Stimulated activated CD4-positive, alpha-beta T cell treated with anti-CD3 and anti-CD28 coated beads, Interleukin-15, amount 100 ng/mL, for 1 hour (primary cell): ENCODE results near the gene MDK.

Source experiments
- DNase-seq, 2 donors: peaks; one replicate each; pipeline ENCODE4 v3.0.0-alpha.2; 2020; ENCODE audit warnings: low read depth in 1 of 2, low spot score in 1 of 2

Gene MDK

GRCh38 chr11:46402957-46403902, 21.8 kb downstream of the MDK start:
- DNase-seq, result no peak

GRCh38 chr11:46404476-46405017, 23.1 kb downstream of the MDK start:
- no peak for DNase-seq

- no peak for DNase-seq
Measured at GRCh38 chr11:46407635-46408034, 26.2 kb downstream of the MDK start.

GRCh38 chr11:46408407-46408986, 27.0 kb downstream of the MDK start:
- DNase-seq, result no peak

GRCh38 chr11:46410021-46410420, 28.6 kb downstream of the MDK start:
- no peak for DNase-seq

GRCh38 chr11:46413760-46414465, 32.4 kb downstream of the MDK start:
- no peak for DNase-seq

DNA sequence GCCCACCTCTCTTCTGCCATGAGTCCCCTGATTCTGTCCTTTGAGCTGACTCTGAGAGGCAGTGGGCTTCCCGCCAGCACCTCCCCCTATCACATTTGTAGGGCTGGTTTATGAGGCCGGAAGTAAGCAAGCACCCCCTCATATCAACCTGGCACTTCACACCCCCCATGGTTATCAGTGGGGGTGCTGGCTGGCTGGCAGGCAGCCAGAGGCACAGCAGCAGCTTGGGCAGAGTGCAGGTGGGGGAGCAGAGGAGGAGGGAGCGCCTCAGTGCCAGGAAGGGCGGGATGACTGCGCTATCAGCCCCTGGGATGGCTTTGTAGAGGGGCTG, 33.0 kb downstream of the MDK start:
- no peak for DNase-seq

DNA sequence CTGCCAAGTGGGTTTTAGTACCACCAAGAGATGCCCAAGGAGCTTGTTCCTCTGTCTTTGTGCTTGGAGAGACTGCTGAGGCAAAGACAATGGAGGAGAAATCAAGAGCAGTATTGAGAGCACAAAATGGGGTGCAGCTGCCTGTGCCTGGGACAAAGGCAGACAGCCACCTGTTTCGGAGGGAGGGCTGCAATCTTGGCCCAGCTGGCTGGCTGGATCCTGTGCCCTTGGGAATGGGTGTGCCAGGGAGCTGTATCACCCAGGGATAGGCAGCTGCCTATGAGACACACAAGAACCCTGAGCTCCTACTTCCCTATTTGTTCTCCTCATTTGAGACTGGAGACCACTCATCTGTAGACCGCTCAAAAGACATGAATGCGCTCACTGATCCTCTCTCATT, 33.4 kb downstream of the MDK start:
- no peak for DNase-seq

- no peak for DNase-seq
Measured at GRCh38 chr11:46417711-46418110, 36.2 kb downstream of the MDK start.

DNA sequence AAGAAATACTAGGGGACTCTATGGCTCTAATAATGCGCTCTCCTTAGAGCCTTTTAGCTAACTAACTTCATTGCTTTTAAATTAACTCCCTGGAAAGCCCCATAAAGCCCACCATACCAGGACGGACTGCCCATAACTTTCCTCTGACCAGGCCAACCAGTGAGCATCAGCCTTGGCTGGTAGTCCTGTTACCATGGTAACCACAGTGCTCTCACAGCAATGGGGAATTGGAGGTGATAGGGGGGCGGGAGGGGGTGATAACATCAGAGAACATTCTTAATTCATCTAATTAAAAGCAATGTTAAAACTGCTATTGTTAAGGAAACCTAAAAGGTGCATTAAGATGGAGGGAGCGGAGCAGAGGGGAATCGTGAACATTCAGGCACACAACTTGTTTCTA, 37.3 kb downstream of the MDK start:
- no peak for DNase-seq

GRCh38 chr11:46420513-46420912, 39.0 kb downstream of the MDK start:
- no peak for DNase-seq

DNA sequence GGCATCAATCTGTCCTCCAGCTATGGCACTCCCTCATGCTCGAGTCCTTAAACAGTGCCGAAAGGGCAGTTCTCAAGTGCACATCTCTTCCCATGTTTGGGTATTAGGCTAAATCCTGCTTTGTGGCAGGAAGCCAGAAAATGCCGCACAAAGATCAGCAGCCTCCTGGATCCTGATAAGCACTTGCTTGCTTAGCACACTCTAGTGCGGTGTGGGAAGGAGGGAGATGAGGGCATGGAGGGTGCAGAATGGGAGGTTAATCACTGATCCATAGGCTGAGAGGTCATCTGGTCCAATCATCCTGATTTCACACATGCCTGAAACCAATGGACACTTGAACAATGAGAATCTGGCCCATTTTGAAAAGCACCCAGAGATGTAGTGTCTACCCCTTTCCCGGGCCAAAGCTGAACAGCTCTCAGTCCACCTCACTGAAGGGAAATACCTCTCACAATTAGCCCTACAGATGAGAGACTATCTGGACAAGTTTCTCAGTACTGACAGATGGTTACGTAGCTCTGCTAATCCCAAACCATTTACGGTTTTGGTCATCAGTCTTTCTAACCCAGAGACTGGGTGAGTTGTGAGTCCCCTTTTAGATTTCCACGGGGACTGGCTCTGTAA, 39.9 kb downstream of the MDK start:
- DNase-seq, result no peak

GRCh38 chr11:46422588-46422987, 41.1 kb downstream of the MDK start:
- no peak for DNase-seq

DNA sequence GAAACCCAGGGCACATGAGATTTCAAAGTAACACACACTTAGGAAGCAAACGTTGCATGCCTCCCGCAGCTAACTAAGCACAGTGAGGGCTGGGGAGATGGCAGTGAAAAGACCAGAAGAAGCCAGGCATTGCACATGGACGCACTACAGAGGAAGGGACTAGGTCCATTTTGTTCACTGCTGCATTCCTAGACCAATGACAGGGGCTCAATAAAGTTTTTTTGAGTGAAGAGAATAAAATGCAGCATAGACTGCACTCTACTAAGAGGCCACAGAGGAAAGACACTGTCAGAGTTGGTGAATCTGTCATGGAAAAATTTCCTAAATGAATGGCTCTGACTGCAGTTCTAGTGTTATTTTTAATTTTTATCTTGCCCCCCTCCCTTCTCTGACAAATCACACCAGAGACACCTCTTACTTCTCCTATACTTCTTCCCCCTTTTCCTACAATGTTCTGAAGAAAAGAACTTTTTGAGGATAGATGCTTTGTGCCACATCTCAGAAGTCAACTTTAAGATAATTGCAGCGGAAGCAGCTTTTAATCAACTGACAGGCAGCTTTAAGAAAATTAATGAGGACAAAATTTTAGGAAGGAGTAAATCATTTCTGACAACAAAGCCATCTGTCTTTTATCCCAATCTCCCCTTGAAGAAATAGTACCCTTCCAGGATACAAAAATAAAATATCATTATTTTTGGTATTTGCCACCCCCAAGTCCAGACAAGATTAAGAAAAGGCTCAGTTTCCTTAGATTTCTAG, 44.9 kb downstream of the MDK start:
- DNase-seq, result no peak

DNA sequence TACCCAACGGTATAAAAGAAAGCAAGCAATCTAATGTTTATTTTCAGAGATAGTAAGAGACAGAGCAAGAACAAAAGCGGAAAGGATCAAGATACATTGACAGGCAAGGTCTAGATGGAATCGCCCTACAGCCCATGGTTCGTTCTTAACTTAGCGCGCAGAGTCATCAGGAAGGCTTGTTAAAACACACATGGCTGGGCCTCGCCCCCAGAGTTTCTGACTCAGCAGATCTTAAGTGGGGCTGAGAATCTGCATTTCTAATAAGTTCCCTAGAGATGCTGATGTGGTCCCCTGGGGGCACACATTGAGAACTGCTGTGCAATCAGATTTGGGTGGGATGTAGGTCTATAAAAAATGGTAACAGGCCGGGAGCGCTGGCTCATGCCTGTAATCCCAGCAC, 45.9 kb downstream of the MDK start:
- DNase-seq, result no peak

GRCh38 chr11:46429717-46430116, 48.2 kb downstream of the MDK start:
- DNase-seq, result no peak

DNA sequence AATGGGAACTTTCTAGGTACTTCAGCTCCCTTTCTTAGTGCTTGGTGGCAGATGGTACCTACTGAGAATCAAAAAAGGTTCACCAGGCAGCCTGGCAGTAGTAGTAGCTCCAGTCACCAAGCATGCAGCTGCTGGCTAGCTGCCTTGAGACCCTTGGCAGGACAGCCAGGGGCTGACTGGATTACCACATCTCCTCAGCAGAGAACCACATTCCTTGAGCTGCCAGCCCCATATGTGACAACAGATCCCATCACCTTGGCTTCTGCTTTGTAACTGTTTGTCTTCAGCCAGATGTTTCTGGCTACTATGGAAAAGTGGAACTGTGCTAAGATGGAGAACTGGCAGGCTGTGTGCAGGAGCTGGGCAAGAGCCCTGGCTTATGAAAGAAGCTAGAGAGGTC, 49.7 kb downstream of the MDK start:
- no peak for DNase-seq
